Measurements from ENCODE around the gene VDAC2. TPM values are rescaled to one million over a fixed set of nuclear protein-coding genes. Genes with fewer than 3 reads are reported as not detected.
A peak's percentile ranks its signal among the peaks of the same experiment; 100 is the strongest.

VDAC2 gene
- total and polyA plus RNA-seq, 2 experiments from 2014 or later: 147 to 268 TPM

GRCh38 chr10:75230600-75231038 is 20.0 kb downstream of the VDAC2 start:
- peaks cover 19% of the 10 kb centered on the region for H4K20me1 ChIP-seq (ENCODE audit: insufficient read depth)

DNA sequence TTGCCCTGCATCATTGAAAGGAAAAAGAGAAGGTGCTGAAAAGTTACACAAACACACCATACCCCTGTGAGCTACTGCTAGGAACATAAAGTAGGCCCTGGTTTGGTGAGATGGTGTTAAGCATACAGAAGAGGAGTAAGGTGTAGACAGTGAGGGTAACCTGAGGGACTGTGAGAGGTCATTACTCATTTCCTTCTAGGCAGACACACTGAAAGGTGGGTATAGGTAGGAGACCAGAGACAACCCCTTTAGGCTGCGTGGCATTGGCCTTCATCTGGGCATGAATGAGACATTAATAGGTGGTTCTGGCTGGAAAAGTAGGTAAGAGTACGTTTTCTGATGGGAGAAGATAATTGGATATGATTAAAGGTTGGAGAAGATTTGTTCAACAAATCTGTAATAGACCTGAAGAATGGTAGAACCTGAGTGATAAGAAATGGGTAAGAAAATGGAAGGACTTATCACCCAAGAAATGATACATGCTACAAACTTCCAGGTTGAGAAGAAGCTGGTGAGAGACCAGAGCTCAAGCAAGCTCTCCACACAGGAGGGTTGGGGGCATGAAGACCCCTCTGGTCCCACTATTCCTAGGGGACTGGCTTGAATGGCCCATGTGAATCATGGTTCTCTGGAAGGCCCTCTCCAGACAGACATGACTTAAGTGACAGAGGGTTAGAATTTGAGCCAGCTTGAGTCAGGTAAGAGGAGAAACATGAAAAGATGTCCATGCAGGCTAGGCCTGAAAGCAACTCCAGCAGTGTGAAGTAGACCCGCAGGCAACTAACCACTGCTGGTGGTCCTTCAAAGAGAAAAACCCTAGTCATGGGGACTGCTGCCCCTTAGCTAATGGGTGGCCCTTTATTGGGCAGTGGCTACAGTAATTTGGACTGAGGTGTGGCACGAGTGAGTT is 21.3 kb downstream of the VDAC2 start:
- peaks cover 32% of the 10 kb centered on the region for H3K36me3 ChIP-seq (ENCODE audit: low read depth)
- no peaks in the 10 kb centered on the region for H3K27me3 ChIP-seq (replicated peaks; ENCODE audit: insufficient read depth)
- H3K4me1 ChIP-seq (ENCODE audit: insufficient read depth): peaks cover 32% of the 10 kb centered on the region
- no peak overlapping the region for H3K27ac ChIP-seq
- no peak for DNase-seq
- H4K20me1 ChIP-seq (ENCODE audit: insufficient read depth): peaks cover 9% of the 10 kb centered on the region; the same call in 1 of the 2 replicates
- H3K9me2 ChIP-seq (ENCODE audit: insufficient read depth): no peaks in the 10 kb centered on the region
- 64 to 68% methylated on average over 4 of the region's 4 CpGs for WGBS, 2 experiments (ENCODE audit: low coverage in 1 of 2, low lambda C conversion rate in 2 of 2, missing lambda C conversion rate in 2 of 2)
- H3K9me3 ChIP-seq (ENCODE audit: low read depth): no peaks in the 10 kb centered on the region
- no peak overlapping the region for H3K9ac ChIP-seq
- no peak overlapping the region for H3K4me2 ChIP-seq (ENCODE audit: unreplicated experiment)
- H3K79me2 ChIP-seq (ENCODE audit: insufficient read depth): peaks cover 43% of the 10 kb centered on the region
- in situ Hi-C loops (cut with MboI): loop anchor here (5.0 to 25.0 kb wide), 2 partner anchors 45 to 970 kb away; no protein-coding TSS in a partner anchor
- no peak overlapping the region for H3K4me3 ChIP-seq
- no peak for TF ChIP-seq EZH2phosphoT487 (IDR thresholded peaks at IDR 0.05; ENCODE audit: insufficient read depth, low read depth)
- no peak for TF ChIP-seq EZH2 (IDR thresholded peaks at IDR 0.05; ENCODE audit: insufficient read depth, poor library complexity, severe bottlenecking)
- no peak overlapping the region for H2AFZ ChIP-seq
- H3F3A ChIP-seq (ENCODE audit: insufficient read depth): peaks cover 51% of the 10 kb centered on the region

More at GRCh38 chr10:75230600-75231038, 20.0 kb downstream of the VDAC2 start:
- Histone ChIP-seq H3K36me3 (ENCODE audit: low read depth) (peaks cover 32% of the 10 kb centered on the region), H3K4me3 (no peak overlapping the region), H3K79me2 (ENCODE audit: insufficient read depth) (peaks cover 55% of the 10 kb centered on the region), H2AFZ (no peak overlapping the region), H3K4me1 (ENCODE audit: insufficient read depth) (peaks cover 44% of the 10 kb centered on the region), H3K9me2 (ENCODE audit: insufficient read depth) (no peaks in the 10 kb centered on the region), H3K27ac (0 out of 2 replicates have a peak overlapping the region, but pooled peaks have one; percentile 18), H3K27me3 (replicated peaks; ENCODE audit: insufficient read depth) (no peaks in the 10 kb centered on the region), H3K9me3 (ENCODE audit: low read depth) (no peaks in the 10 kb centered on the region), H3K9ac (0 out of 2 replicates have a peak overlapping the region, but pooled peaks have one; percentile 3), H3F3A (ENCODE audit: insufficient read depth) (peaks cover 62% of the 10 kb centered on the region), H3K4me2 (ENCODE audit: unreplicated experiment) (no peak overlapping the region)
- in situ Hi-C loops (cut with MboI): loop anchor here (5.0 to 25.0 kb wide), 2 partner anchors 43 to 968 kb away; no protein-coding TSS in a partner anchor
- TF ChIP-seq EZH2phosphoT487 (IDR thresholded peaks at IDR 0.05; ENCODE audit: insufficient read depth, low read depth): no peak
- TF ChIP-seq EZH2 (IDR thresholded peaks at IDR 0.05; ENCODE audit: insufficient read depth, poor library complexity, severe bottlenecking): no peak
- DNase-seq: peak; percentile 89
- 18 to 19% methylated on average over 5 of the region's 5 CpGs for WGBS, 2 experiments (ENCODE audit: low coverage in 1 of 2, low lambda C conversion rate in 2 of 2, missing lambda C conversion rate in 2 of 2)

DNA sequence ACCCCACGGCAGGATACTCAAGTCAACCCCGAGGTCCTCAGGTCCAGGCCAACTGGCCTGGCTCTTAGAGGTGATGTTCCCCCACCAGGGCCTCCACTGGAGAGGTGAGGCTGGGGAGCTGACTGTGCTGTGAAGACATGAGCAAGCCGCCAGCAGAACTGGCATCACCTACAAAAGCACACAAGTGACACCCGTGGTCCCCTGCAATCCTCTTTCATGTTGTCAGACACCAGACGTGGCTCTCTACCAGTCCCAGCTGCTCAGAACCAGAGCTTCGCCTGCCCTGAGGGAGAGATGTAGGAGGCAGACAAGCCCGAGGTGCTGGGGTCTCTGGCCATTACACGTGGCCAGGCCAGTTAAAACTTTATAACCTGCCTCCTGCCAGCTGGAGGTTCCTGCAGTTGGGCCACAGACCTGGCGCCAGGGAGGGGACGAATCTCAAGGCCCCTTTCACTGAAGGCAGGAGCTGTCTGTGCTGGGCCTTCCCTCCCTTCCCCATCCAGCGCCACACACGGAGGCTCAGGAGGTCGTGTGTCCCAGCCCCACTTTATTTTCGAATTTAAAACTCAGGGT is 22.9 kb downstream of the VDAC2 start:
- WGBS, 2 experiments (ENCODE audit: low coverage in 1 of 2, low lambda C conversion rate in 2 of 2, missing lambda C conversion rate in 2 of 2): 50 to 55% methylated on average over 14 of the region's 14 CpGs
- H3K79me2 ChIP-seq (ENCODE audit: insufficient read depth): peaks cover 27% of the 10 kb centered on the region
- H4K20me1 ChIP-seq (ENCODE audit: insufficient read depth): peaks cover 3% of the 10 kb centered on the region; the same call in 1 of the 2 replicates
- H3K4me3 ChIP-seq: no peak overlapping the region
- peak; percentile 35 for DNase-seq
- no peak overlapping the region for H3K4me2 ChIP-seq (ENCODE audit: unreplicated experiment)
- no peaks in the 10 kb centered on the region for H3K9me2 ChIP-seq (ENCODE audit: insufficient read depth)
- H2AFZ ChIP-seq: no peak overlapping the region
- H3K9me3 ChIP-seq (ENCODE audit: low read depth): no peaks in the 10 kb centered on the region
- TF ChIP-seq EZH2phosphoT487 (IDR thresholded peaks at IDR 0.05; ENCODE audit: insufficient read depth, low read depth) (no peak), EZH2 (IDR thresholded peaks at IDR 0.05; ENCODE audit: insufficient read depth, poor library complexity, severe bottlenecking) (no peak)
- peaks cover 24% of the 10 kb centered on the region for H3K4me1 ChIP-seq (ENCODE audit: insufficient read depth)
- peak overlapping the region; percentile 19 for H3K27ac ChIP-seq
- peaks cover 28% of the 10 kb centered on the region for H3K36me3 ChIP-seq (ENCODE audit: low read depth)
- in situ Hi-C loops (cut with MboI): loop anchor here (5.0 to 25.0 kb wide), 2 partner anchors 46 to 971 kb away; no protein-coding TSS in a partner anchor
- no peaks in the 10 kb centered on the region for H3K27me3 ChIP-seq (replicated peaks; ENCODE audit: insufficient read depth)
- peaks cover 48% of the 10 kb centered on the region for H3F3A ChIP-seq (ENCODE audit: insufficient read depth)
- H3K9ac ChIP-seq: no peak overlapping the region

DNA sequence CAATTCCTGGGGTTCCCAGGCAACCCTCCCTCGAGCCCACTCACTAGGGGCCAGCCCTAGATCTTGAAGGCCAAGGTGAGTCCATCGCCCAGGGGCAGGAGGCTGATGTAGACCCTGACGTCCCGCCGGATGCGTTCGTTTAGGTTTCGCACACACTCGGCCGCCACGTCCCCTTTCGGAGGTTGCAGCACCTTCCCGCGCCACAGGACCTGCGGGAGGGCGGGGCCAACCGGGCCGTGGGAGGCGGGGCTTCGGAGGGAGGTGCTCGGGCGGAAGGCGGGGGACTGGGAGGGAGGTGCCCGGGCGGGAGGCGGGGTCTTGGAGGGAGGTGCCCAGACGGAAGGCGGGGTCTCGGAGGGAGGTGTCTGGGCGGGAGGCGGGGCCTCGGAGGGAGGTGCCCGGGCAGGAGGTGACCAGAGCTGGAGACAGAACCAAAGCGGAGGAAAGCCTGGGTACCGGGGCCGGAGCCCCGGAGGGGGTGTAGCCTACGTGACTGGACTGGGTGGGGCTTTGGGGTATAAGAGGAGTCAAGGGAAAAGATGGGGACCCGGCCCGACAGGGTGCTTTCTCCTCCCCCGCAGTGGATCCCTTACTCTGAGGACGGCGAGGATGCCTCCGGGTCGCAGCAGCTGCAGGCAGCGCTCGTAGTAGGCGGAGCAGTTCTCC is 23.6 kb downstream of the VDAC2 start:
- peak overlapping the region; percentile 54 for H3K9ac ChIP-seq
- H2AFZ ChIP-seq: peak overlapping the region; percentile 81
- H3K27me3 ChIP-seq (replicated peaks; ENCODE audit: insufficient read depth): no peaks in the 10 kb centered on the region
- no peaks in the 10 kb centered on the region for H3K9me2 ChIP-seq (ENCODE audit: insufficient read depth)
- H3K4me2 ChIP-seq (ENCODE audit: unreplicated experiment): peak overlapping the region; percentile 65
- H3F3A ChIP-seq (ENCODE audit: insufficient read depth): peaks cover 43% of the 10 kb centered on the region
- peak overlapping the region; percentile 71 for H3K4me3 ChIP-seq
- no peak for TF ChIP-seq EZH2 (IDR thresholded peaks at IDR 0.05; ENCODE audit: insufficient read depth, poor library complexity, severe bottlenecking)
- no peak for TF ChIP-seq EZH2phosphoT487 (IDR thresholded peaks at IDR 0.05; ENCODE audit: insufficient read depth, low read depth)
- DNase-seq: peak; percentile 96
- no peaks in the 10 kb centered on the region; the same call in 1 of the 2 replicates for H4K20me1 ChIP-seq (ENCODE audit: insufficient read depth)
- peaks cover 21% of the 10 kb centered on the region for H3K79me2 ChIP-seq (ENCODE audit: insufficient read depth)
- H3K4me1 ChIP-seq (ENCODE audit: insufficient read depth): peaks cover 18% of the 10 kb centered on the region
- 16 to 54% methylated on average over 21 to 48 of the region's 48 CpGs for WGBS, 2 experiments (ENCODE audit: low coverage in 1 of 2, low lambda C conversion rate in 2 of 2, missing lambda C conversion rate in 2 of 2)
- H3K9me3 ChIP-seq (ENCODE audit: low read depth): no peaks in the 10 kb centered on the region
- H3K36me3 ChIP-seq (ENCODE audit: low read depth): peaks cover 24% of the 10 kb centered on the region
- in situ Hi-C loops (cut with MboI): loop anchor here (5.0 to 25.0 kb wide), 2 partner anchors 47 to 972 kb away; no protein-coding TSS in a partner anchor
- peak overlapping the region; percentile 19 for H3K27ac ChIP-seq
